BE2C (cell line): ENCODE results near the gene UBE2F.

Experiments used
- DNase-seq: peaks from one replicate; pipeline ENCODE4 v3.0.0-alpha.2; 2020
- H3K27me3 ChIP-seq: fragments of 250-450 bp; sonication (Bioruptor Pico); 2 replicates; pipeline ENCODE4 v1.5.1; 2020; ENCODE audit warnings: mild to moderate bottlenecking
- H3K36me3 ChIP-seq: fragments of 250-450 bp; sonication (Bioruptor Pico); 2 replicates; pipeline ENCODE4 v1.5.1; 2020; ENCODE audit warnings: mild to moderate bottlenecking
- H3K4me1 ChIP-seq: fragments of 250-450 bp; sonication (Bioruptor Pico); 2 replicates; pipeline ENCODE4 v1.5.1; 2020
- H3K4me3 ChIP-seq: 2 replicates; pipeline ENCODE4 v1.5.1; 2011; ENCODE audit warnings: low read depth, low read length
- H3K9me3 ChIP-seq: fragments of 250-450 bp; sonication (Bioruptor Pico); 2 replicates; pipeline ENCODE4 v1.5.1; 2020
- CTCF ChIP-seq: IDR thresholded peaks from 2 replicates; pipeline ENCODE4 v1.5.1; 2012; ENCODE audit warnings: mild to moderate bottlenecking, low read depth, low read length

The UBE2F gene

DNA sequence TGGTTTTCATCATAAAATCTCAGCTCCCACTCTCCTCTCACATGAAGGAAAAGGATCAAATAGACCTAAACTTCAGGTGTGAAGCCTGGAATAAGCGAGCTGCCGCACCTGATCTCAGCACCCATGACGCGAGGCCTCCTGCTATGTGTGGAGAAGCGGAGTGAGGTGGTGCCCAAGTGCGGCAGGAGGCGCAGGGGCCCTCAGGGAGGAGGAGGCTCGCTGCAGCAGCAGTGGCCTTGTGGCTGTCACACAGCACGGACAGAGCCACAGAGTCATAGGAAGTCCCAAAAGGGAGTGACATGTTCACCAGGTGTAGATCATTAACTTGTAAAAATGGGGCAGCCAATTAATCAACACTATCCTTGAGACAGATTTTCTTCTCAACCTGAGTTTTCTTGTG, 103.1 kb downstream of the UBE2F start:
- DNase-seq: no peak
- H3K36me3 ChIP-seq: peaks cover 76% of the 10 kb centered on the region

GRCh38 chr2:238075397-238075796, 108.6 kb downstream of the UBE2F start:
- peaks cover 78% of the 10 kb centered on the region for H3K36me3 ChIP-seq
- no peak for DNase-seq
- H3K4me1 ChIP-seq: no peaks in the 10 kb centered on the region
- H3K9me3 ChIP-seq: no peaks in the 10 kb centered on the region
- TF ChIP-seq CTCF: no peak
- H3K4me3 ChIP-seq: no peak overlapping the region
- no peaks in the 10 kb centered on the region for H3K27me3 ChIP-seq

More for the DNA sequence above, 103.1 kb downstream of the UBE2F start:
- no peak for TF ChIP-seq CTCF
- H3K27me3 ChIP-seq: no peaks in the 10 kb centered on the region
- no peak overlapping the region for H3K4me3 ChIP-seq
- no peaks in the 10 kb centered on the region for H3K4me1 ChIP-seq
- no peaks in the 10 kb centered on the region for H3K9me3 ChIP-seq

DNA sequence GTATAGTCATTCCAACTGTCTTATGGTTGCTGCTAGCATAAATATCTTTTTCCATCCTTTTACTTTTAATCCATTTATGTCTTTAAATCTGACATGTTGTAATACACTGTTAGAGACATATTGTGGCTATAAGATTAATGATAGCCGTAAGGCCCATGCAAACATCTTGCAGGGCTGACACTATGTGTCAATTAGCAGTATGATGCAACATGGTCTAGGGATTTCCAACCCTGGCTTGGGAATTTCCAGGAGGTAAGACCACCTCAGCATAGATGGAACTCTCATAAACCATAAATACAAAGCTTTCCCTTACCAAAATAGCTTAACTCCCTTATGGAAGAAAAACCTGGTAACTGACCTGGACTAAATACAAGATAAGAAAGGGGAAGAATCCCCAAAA, 110.5 kb downstream of the UBE2F start:
- DNase-seq: no peak
- Histone ChIP-seq H3K27me3 (no peaks in the 10 kb centered on the region), H3K9me3 (no peaks in the 10 kb centered on the region), H3K36me3 (peaks cover 74% of the 10 kb centered on the region), H3K4me1 (peaks cover 5% of the 10 kb centered on the region), H3K4me3 (no peak overlapping the region)
- TF ChIP-seq CTCF: no peak

GRCh38 chr2:238079874-238080327, 113.1 kb downstream of the UBE2F start:
- TF ChIP-seq CTCF: no peak
- H3K36me3 ChIP-seq: peaks cover 69% of the 10 kb centered on the region
- peaks cover 5% of the 10 kb centered on the region for H3K4me1 ChIP-seq
- H3K4me3 ChIP-seq: no peak overlapping the region
- no peaks in the 10 kb centered on the region for H3K27me3 ChIP-seq
- DNase-seq: no peak
- no peaks in the 10 kb centered on the region; the same call in 1 of the 2 replicates for H3K9me3 ChIP-seq

- Histone ChIP-seq H3K4me3 (no peak overlapping the region), H3K36me3 (peaks cover 68% of the 10 kb centered on the region), H3K9me3 (no peaks in the 10 kb centered on the region; the same call in 1 of the 2 replicates), H3K4me1 (peaks cover 5% of the 10 kb centered on the region), H3K27me3 (no peaks in the 10 kb centered on the region)
- TF ChIP-seq CTCF: no peak
- no peak for DNase-seq
Observed at GRCh38 chr2:238080518-238080917, 113.7 kb downstream of the UBE2F start.

GRCh38 chr2:238081150-238081549, 114.3 kb downstream of the UBE2F start:
- Histone ChIP-seq H3K9me3 (no peaks in the 10 kb centered on the region; the same call in 1 of the 2 replicates), H3K4me3 (no peak overlapping the region), H3K27me3 (no peaks in the 10 kb centered on the region), H3K36me3 (peaks cover 72% of the 10 kb centered on the region), H3K4me1 (peaks cover 5% of the 10 kb centered on the region)
- DNase-seq: peak; percentile 89
- TF ChIP-seq CTCF: no peak
